ENCODE results near the gene ZCCHC3.

ZCCHC3 gene

DNA sequence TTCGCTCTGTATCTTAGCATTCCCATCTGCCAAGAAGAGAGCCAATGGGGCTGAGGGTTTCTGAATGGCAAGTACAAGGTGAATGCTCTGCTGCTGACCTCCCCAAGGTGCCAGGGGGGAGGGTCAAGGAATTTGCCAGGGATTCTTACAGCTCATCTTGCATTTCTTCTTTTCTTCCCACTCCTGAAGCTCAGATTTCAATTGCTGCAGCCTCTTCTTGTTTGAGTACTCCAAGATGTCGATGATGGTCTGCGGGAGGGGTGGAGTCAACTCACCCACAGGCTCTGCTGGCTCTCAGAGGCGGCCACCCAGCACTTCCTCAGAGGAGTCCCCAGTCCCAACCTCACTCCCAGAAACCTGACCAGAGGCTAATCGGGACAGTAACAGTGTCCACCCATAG is 19.2 kb upstream of the ZCCHC3 start:
- no peak for DNase-seq (ENCODE audit: low spot score)
- in situ Hi-C loops (cut with MboI; ENCODE audit: low pct_unique_long_range_greater_than_20kb, low sequenced_read_pairs, unreplicated experiment): no loop called here
- TF ChIP-seq, protein P1, sequence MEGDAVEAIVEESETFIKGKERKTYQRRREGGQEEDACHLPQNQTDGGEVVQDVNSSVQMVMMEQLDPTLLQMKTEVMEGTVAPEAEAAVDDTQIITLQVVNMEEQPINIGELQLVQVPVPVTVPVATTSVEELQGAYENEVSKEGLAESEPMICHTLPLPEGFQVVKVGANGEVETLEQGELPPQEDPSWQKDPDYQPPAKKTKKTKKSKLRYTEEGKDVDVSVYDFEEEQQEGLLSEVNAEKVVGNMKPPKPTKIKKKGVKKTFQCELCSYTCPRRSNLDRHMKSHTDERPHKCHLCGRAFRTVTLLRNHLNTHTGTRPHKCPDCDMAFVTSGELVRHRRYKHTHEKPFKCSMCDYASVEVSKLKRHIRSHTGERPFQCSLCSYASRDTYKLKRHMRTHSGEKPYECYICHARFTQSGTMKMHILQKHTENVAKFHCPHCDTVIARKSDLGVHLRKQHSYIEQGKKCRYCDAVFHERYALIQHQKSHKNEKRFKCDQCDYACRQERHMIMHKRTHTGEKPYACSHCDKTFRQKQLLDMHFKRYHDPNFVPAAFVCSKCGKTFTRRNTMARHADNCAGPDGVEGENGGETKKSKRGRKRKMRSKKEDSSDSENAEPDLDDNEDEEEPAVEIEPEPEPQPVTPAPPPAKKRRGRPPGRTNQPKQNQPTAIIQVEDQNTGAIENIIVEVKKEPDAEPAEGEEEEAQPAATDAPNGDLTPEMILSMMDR (IDR thresholded peaks at IDR 0.05; ENCODE audit: extremely low read depth, insufficient read depth, missing control alignments): no peak

DNA sequence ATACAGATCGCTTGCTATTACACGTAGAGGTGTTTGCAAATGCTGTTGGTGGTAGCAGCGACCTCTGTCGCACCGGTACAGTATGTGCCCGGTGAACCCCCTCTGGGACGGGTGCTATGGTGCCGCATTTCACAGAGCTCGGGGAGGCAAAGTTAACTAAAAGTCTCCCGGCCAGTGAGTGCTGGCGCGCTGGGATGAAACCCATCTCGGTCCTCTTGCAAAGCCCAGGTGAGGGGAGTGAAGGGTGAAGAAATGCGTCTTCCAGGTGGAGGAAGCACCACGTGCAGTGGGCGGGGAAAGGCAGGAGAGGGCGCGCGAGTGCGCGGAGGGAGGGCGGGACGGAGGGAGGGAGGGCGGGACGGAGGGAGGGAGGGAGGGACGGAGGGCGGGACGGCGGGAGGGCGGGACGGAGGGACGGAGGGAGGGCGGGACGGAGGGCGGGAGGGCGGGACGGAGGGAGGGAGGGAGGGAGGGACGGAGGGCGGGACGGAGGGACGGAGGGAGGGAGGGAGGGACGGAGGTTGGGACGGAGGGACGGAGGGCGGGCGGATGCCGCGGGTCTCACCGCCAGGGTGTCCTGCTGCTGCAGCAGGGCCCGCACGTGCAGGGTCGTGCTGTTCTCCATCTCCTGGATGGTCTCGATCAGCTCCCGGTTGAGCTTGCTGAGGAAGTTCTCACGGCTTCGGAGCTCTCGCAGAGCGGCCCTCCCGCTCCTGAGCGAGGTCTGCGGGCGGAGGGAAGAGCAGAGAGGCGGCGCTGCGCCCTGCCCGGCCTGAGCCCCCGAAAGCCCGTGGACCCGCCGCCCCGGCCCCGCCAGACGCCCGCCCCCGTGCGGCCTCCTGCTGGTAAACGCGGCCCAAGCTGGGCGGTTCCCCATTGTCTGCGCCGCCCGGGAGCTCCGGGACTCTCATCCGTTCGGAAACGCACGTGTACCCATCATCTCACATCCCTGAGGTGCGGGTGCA is 18.5 kb upstream of the ZCCHC3 start:
- TF ChIP-seq, protein P1 (IDR thresholded peaks at IDR 0.05; ENCODE audit: extremely low read depth, insufficient read depth, missing control alignments): no peak
- no peak for DNase-seq (ENCODE audit: low spot score)
- in situ Hi-C loops (cut with MboI; ENCODE audit: low pct_unique_long_range_greater_than_20kb, low sequenced_read_pairs, unreplicated experiment): no loop called here

DNA sequence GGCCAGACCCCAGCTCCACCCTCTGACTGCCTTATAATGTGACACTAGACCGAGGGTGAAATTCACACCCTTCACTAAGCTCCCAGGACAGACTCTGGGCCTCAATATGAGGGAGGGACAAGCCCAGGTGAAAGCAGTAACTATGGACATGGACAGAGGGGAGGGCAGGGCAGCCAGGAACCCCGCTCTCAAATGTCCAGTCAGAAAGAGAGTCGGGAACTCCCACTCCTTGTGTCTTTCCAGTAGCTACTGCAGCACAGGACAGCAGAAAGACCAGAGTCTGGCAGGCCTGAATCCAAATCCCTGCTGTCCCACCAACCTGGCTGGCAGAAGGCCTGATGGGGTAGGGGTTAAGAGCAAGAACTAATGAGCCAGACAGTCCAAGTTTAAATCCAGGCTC is 13.2 kb upstream of the ZCCHC3 start:
- DNase-seq (ENCODE audit: low spot score): no peak
- in situ Hi-C loops (cut with MboI; ENCODE audit: low pct_unique_long_range_greater_than_20kb, low sequenced_read_pairs, unreplicated experiment): no loop called here

DNA sequence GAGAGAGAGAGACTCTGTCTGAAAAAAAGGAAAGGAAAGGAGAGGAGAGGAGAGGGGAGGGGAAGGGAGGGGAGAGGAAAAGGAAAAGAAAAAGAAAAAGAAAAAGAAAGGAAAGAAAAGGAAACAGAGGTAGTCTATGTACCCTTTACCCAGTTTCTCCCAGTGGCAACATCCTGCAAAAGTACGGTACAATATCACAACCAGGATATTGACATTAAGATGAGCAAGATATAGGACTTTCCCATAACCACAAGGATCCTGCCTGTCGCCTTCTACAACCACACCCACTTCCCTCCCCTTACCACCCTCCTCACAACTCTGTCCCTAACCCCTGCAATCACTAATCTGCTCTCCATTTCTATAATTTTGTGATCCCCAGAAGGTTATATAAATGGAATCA is 10.9 kb upstream of the ZCCHC3 start:
- TF ChIP-seq, protein P1 (IDR thresholded peaks at IDR 0.05; ENCODE audit: extremely low read depth, insufficient read depth, missing control alignments): no peak
- in situ Hi-C loops (cut with MboI; ENCODE audit: low pct_unique_long_range_greater_than_20kb, low sequenced_read_pairs, unreplicated experiment): no loop called here
- DNase-seq (ENCODE audit: low spot score): no peak

More for the DNA sequence above, 13.2 kb upstream of the ZCCHC3 start:
- TF ChIP-seq, protein P1 (IDR thresholded peaks at IDR 0.05; ENCODE audit: extremely low read depth, insufficient read depth, missing control alignments): no peak

DNA sequence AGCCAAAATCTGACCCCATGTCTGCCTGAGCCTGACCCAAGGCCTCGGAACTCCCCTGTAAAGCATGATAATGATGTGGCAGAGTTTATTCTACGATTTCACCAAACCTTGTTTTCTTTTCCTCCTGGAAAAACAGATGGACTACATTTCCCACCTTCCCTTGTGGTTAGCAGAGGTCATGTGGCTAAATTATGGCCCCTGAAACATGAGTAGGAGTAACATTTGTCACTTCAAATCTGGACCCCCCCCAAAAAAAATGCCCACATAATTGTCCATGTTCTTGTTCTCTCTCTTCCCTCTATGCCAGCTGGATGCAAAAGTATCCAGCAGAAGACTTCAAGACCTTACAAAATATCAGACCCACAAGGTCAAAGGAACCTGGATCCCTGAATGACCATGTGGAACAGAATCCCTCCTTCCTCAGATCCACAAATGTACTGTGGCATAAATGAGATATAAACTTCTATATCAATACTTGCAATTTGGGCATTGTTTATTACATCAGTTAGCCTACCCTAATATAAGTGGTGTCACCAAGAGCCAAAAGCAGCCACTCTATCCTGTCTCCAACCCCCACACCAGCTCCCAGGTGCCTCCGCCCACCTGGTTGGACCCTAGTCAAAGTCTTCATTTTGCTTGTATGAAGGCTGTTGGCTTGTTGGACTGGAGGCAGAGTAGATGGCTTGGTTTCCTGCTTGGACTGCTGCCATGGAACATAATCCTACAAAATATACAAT is 8.2 kb upstream of the ZCCHC3 start:
- no peak for DNase-seq (ENCODE audit: low spot score)
- TF ChIP-seq, protein P1 (IDR thresholded peaks at IDR 0.05; ENCODE audit: extremely low read depth, insufficient read depth, missing control alignments): no peak

DNA sequence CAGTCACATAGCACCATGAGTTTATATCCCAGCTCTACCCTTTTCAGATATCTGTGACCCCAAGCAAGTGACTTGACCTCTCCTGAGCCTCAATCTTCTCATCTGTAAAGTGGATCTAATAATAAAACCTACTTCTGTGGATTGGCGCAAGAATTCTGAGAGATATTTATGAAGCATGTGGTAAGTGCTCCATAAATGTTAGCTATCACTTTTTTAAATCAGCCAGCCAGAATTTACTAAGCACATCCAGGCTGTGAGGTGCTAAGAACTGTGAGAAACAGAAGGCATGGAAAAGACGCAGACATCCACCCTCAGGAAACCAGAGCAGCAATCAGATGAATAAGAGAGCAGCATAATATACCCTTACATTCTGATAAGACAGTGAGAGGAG is 7.7 kb upstream of the ZCCHC3 start:
- in situ Hi-C loops (cut with MboI; ENCODE audit: low pct_unique_long_range_greater_than_20kb, low sequenced_read_pairs, unreplicated experiment): no loop called here
- TF ChIP-seq, protein P1 (IDR thresholded peaks at IDR 0.05; ENCODE audit: extremely low read depth, insufficient read depth, missing control alignments): no peak
- no peak for DNase-seq (ENCODE audit: low spot score)

More for the DNA sequence above, 8.2 kb upstream of the ZCCHC3 start:
- in situ Hi-C loops (cut with MboI; ENCODE audit: low pct_unique_long_range_greater_than_20kb, low sequenced_read_pairs, unreplicated experiment): no loop called here

All from GM13977 (cell line).